GM20000 (cell line): ENCODE measurements around the gene CDH23.

Experiments
- DNase-seq: peaks from one replicate; pipeline ENCODE4 v3.0.0; 2012; ENCODE audit warnings: low spot score
- CTCF ChIP-seq: IDR thresholded peaks from 2 replicates; pipeline ENCODE4 v1.5.1; 2012; ENCODE audit warnings: mild to moderate bottlenecking, control low read depth; ENCODE audit errors: extremely low read depth, missing control alignments

CDH23 gene

GRCh38 chr10:71423901-71424300 is 27.2 kb downstream of the CDH23 start:
- no peak for DNase-seq
- no peak for TF ChIP-seq CTCF

- DNase-seq, result no peak
- TF ChIP-seq CTCF, result no peak
These were observed 27.9 kb downstream of the CDH23 start for GRCh38 chr10:71424496-71425194.

- no peak for TF ChIP-seq CTCF
- no peak for DNase-seq
These were observed 29.4 kb downstream of the CDH23 start for GRCh38 chr10:71426058-71426605.

- TF ChIP-seq CTCF, result no peak
- no peak for DNase-seq
These were observed 30.5 kb downstream of the CDH23 start for GRCh38 chr10:71427246-71427645.

GRCh38 chr10:71429304-71429703 is 32.6 kb downstream of the CDH23 start:
- no peak for TF ChIP-seq CTCF

GRCh38 chr10:71429929-71430328 is 33.2 kb downstream of the CDH23 start:
- no peak for DNase-seq
- TF ChIP-seq CTCF, result no peak

More at GRCh38 chr10:71429304-71429703, 32.6 kb downstream of the CDH23 start:
- no peak for DNase-seq

- no peak for TF ChIP-seq CTCF
- DNase-seq, result no peak
These were observed 34.8 kb downstream of the CDH23 start for GRCh38 chr10:71431239-71432100.
